GM06990 (cell line): ENCODE data around the gene PLCB2.

Source experiments
- DNase-seq: peaks from one replicate; pipeline ENCODE4 v3.0.0-alpha.2; 2011; ENCODE audit not compliant: insufficient read length; ENCODE audit errors: extremely low read depth
- H3K27me3 ChIP-seq: replicated peaks from 2 replicates; pipeline ENCODE4 v1.6.0; 2011; ENCODE audit warnings: low read length; ENCODE audit not compliant: control insufficient read depth, insufficient read depth
- H3K36me3 ChIP-seq: 2 replicates; pipeline ENCODE4 v1.5.1; 2011; ENCODE audit warnings: low read length; ENCODE audit not compliant: control insufficient read depth, insufficient read depth
- H3K4me3 ChIP-seq: replicated peaks from 2 replicates; pipeline ENCODE4 v1.5.1; 2011; ENCODE audit warnings: low read depth, mild to moderate bottlenecking, control low read depth, low read length
- CTCF ChIP-seq: IDR thresholded peaks from 2 replicates; pipeline ENCODE4 v1.5.1; 2011; ENCODE audit warnings: low read length, control low read depth, mild to moderate bottlenecking, inconsistent platforms; ENCODE audit not compliant: insufficient read depth, poor library complexity, severe bottlenecking

PLCB2 gene

GRCh38 chr15:40287968-40288367 is 19.8 kb downstream of the PLCB2 start:
- Histone ChIP-seq H3K4me3 (no peak overlapping the region), H3K36me3 (peaks cover 1% of the 10 kb centered on the region), H3K27me3 (no peaks in the 10 kb centered on the region; the same call in 1 of the 2 replicates)
- no peak for TF ChIP-seq CTCF
- no peak for DNase-seq

GRCh38 chr15:40287505-40287904 is 20.2 kb downstream of the PLCB2 start:
- no peak for TF ChIP-seq CTCF
- Histone ChIP-seq H3K4me3 (no peak overlapping the region), H3K36me3 (peaks cover 1% of the 10 kb centered on the region), H3K27me3 (no peaks in the 10 kb centered on the region; the same call in 1 of the 2 replicates)
- no peak for DNase-seq

GRCh38 chr15:40286794-40287193 is 20.9 kb downstream of the PLCB2 start:
- no peak for DNase-seq
- Histone ChIP-seq H3K27me3 (no peaks in the 10 kb centered on the region; the same call in 1 of the 2 replicates), H3K4me3 (no peak overlapping the region), H3K36me3 (peaks cover 1% of the 10 kb centered on the region)
- TF ChIP-seq CTCF = no peak

GRCh38 chr15:40286061-40286532 is 21.6 kb downstream of the PLCB2 start:
- Histone ChIP-seq H3K27me3 (no peaks in the 10 kb centered on the region; the same call in 1 of the 2 replicates), H3K4me3 (no peak overlapping the region), H3K36me3 (peaks cover 1% of the 10 kb centered on the region)
- no peak for DNase-seq
- no peak for TF ChIP-seq CTCF

GRCh38 chr15:40285554-40286011 is 22.2 kb downstream of the PLCB2 start:
- Histone ChIP-seq H3K27me3 (no peaks in the 10 kb centered on the region; the same call in 1 of the 2 replicates), H3K4me3 (no peak overlapping the region), H3K36me3 (peaks cover 1% of the 10 kb centered on the region)
- TF ChIP-seq CTCF = no peak
- DNase-seq = no peak

GRCh38 chr15:40285151-40285550 is 22.6 kb downstream of the PLCB2 start:
- DNase-seq = no peak
- no peak for TF ChIP-seq CTCF
- no peaks in the 10 kb centered on the region; the same call in 1 of the 2 replicates for H3K27me3 ChIP-seq

More at GRCh38 chr15:40285151-40285550, 22.6 kb downstream of the PLCB2 start:
- Histone ChIP-seq H3K4me3 (no peak overlapping the region), H3K36me3 (peaks cover under 1% of the 10 kb centered on the region)
